ENCODE data around the gene FARP2.

GRCh38 chr2:241459520-241459919, 103.4 kb downstream of the FARP2 start:
- TF ChIP-seq CTCF (IDR thresholded peaks at IDR 0.05) (no peak), ZFX (IDR thresholded peaks at IDR 0.05; ENCODE audit: borderline replicate concordance) (no peak)
